HEK293 (cell line): ENCODE measurements around the gene SAMD11.

Experiments
- CTCF ChIA-PET: fragments of 350-600 bp; formaldehyde crosslinking; extraction: SDS; loops from one replicate; lab custom pipeline; 2021; ENCODE audit warnings: antibody characterized with exemption; lab: Yijun Ruan, JAX
- POLR2A ChIA-PET: fragments of 300-600 bp; formaldehyde crosslinking; extraction: SDS; loops from one replicate; lab custom pipeline; 2020; ENCODE audit warnings: antibody characterized with exemption, inconsistent platforms; lab: Yijun Ruan, JAX
- H3K27ac ChIP-seq: fragments of 200-500 bp; sonication (Bioruptor generic); 2 replicates; pipeline ENCODE4 v1.5.1; 2014; ENCODE audit warnings: low read depth, low read length, control low read depth, inconsistent platforms; ENCODE audit errors: extremely low read depth
- H3K36me3 ChIP-seq, 2 experiments: fragments of 200-500 bp in 1 of 2; sonication (Bioruptor generic) in 1 of 2; 1 replicate in 1 of 2; 2 replicates in 1 of 2; pipeline ENCODE4 v1.5.1; 2014 to 2017; ENCODE audit warnings: inconsistent platforms in 2 of 2, low read length in 2 of 2; ENCODE audit not compliant: control insufficient read depth in 2 of 2, insufficient read depth in 1 of 2
- H3K4me1 ChIP-seq: fragments of 200-500 bp; sonication (Bioruptor generic); 2 replicates; pipeline ENCODE4 v1.5.1; 2014; ENCODE audit warnings: mild to moderate bottlenecking, low read length, inconsistent platforms; ENCODE audit not compliant: control insufficient read depth, insufficient read depth
- H3K4me3 ChIP-seq: 2 replicates; pipeline ENCODE4 v1.5.1; 2011; ENCODE audit warnings: low read depth, mild to moderate bottlenecking, control low read depth, low read length, moderate library complexity
- H3K9me3 ChIP-seq: fragments of 200-500 bp; sonication (Bioruptor generic); 2 replicates; pipeline ENCODE4 v1.5.1; 2014; ENCODE audit warnings: low read depth, low read length, inconsistent platforms; ENCODE audit not compliant: control insufficient read depth, insufficient read depth
- GLIS1 ChIP-seq: fragments of 450-650 bp; formaldehyde crosslinking; IDR thresholded peaks from 2 replicates; pipeline ENCODE4 v1.5.1; 2016; ENCODE audit warnings: missing biosample characterization, missing genetic modification characterization
- GLIS2 ChIP-seq: fragments of 450-650 bp; formaldehyde crosslinking; IDR thresholded peaks from 2 replicates; pipeline ENCODE4 v1.5.1; 2016; ENCODE audit warnings: missing biosample characterization, missing genetic modification characterization
- IKZF3 ChIP-seq: fragments of 450-650 bp; IDR thresholded peaks from 2 replicates; pipeline ENCODE4 v1.5.0; 2018; ENCODE audit warnings: missing biosample characterization, mild to moderate bottlenecking, missing genetic modification characterization, moderate library complexity
- KLF10 ChIP-seq: fragments of 450-650 bp; IDR thresholded peaks from 2 replicates; pipeline ENCODE4 v1.5.1; 2018; ENCODE audit warnings: missing biosample characterization, mild to moderate bottlenecking, missing genetic modification characterization
- MEIS1 ChIP-seq: sonication (generic); formaldehyde crosslinking; IDR thresholded peaks from 2 replicates; pipeline ENCODE4 v1.8.1; 2022; ENCODE audit warnings: missing genetic modification reagents, mild to moderate bottlenecking, borderline replicate concordance
- PRDM1 ChIP-seq: fragments of 450-650 bp; formaldehyde crosslinking; IDR thresholded peaks from 2 replicates; pipeline ENCODE4; 2016; ENCODE audit warnings: missing biosample characterization, missing genetic modification characterization
- SP2 ChIP-seq: fragments of 450-650 bp; formaldehyde crosslinking; IDR thresholded peaks from 2 replicates; pipeline ENCODE4 v1.5.1; 2016; ENCODE audit warnings: missing biosample characterization, missing genetic modification characterization
- TCF7L2 ChIP-seq: IDR thresholded peaks from 2 replicates; pipeline ENCODE4 v1.6.1; 2011; ENCODE audit warnings: low read depth, mild to moderate bottlenecking, inconsistent platforms, low read length, moderate library complexity, borderline replicate concordance
- TRIM28 ChIP-seq: IDR thresholded peaks from 2 replicates; pipeline ENCODE4 v1.6.1; 2011; ENCODE audit warnings: low read length, control low read depth, borderline replicate concordance
- ZBTB1 ChIP-seq: fragments of 450-650 bp; formaldehyde crosslinking; IDR thresholded peaks from 2 replicates; pipeline ENCODE4 v1.5.1; 2016; ENCODE audit warnings: missing biosample characterization, missing genetic modification characterization
- ZBTB26 ChIP-seq: fragments of 450-650 bp; formaldehyde crosslinking; optimal IDR thresholded peaks from 2 replicates; pipeline ENCODE3; 2016; ENCODE audit warnings: missing biosample characterization, mild to moderate bottlenecking, missing genetic modification characterization
- ZBTB6 ChIP-seq: fragments of 450-650 bp; formaldehyde crosslinking; IDR thresholded peaks from 2 replicates; pipeline ENCODE4 v1.5.1; 2017; ENCODE audit warnings: missing biosample characterization, missing genetic modification characterization
- ZFP41 ChIP-seq: fragments of 450-650 bp; formaldehyde crosslinking; IDR thresholded peaks from 2 replicates; pipeline ENCODE4 v1.5.1; 2016; ENCODE audit warnings: missing biosample characterization, missing genetic modification characterization, borderline replicate concordance
- ZFP69B ChIP-seq: fragments of 450-650 bp; formaldehyde crosslinking; IDR thresholded peaks from 2 replicates; pipeline ENCODE4 v1.5.1; 2016; ENCODE audit warnings: missing biosample characterization, missing genetic modification characterization
- ZNF121 ChIP-seq: fragments of 450-650 bp; formaldehyde crosslinking; IDR thresholded peaks from 2 replicates; pipeline ENCODE4 v1.5.1; 2016; ENCODE audit warnings: missing biosample characterization, missing genetic modification characterization
- ZNF157 ChIP-seq: fragments of 450-650 bp; formaldehyde crosslinking; IDR thresholded peaks from 2 replicates; pipeline ENCODE4 v1.5.1; 2016; ENCODE audit warnings: missing biosample characterization, missing genetic modification characterization
- ZNF16 ChIP-seq: fragments of 450-650 bp; formaldehyde crosslinking; IDR thresholded peaks from 2 replicates; pipeline ENCODE4 v1.5.1; 2016; ENCODE audit warnings: low read depth, missing biosample characterization, missing genetic modification characterization
- ZNF174 ChIP-seq: fragments of 450-650 bp; formaldehyde crosslinking; IDR thresholded peaks from 2 replicates; pipeline ENCODE4 v1.5.0; 2017; ENCODE audit warnings: missing biosample characterization, mild to moderate bottlenecking, missing genetic modification characterization
- ZNF23 ChIP-seq: fragments of 450-650 bp; formaldehyde crosslinking; IDR thresholded peaks from 2 replicates; pipeline ENCODE4 v1.5.1; 2016; ENCODE audit warnings: missing biosample characterization, missing genetic modification characterization, borderline replicate concordance
- ZNF24 ChIP-seq: fragments of 450-650 bp; formaldehyde crosslinking; IDR thresholded peaks from 2 replicates; pipeline ENCODE4 v1.5.1; 2016; ENCODE audit warnings: missing biosample characterization, missing genetic modification characterization
- ZNF266 ChIP-seq: fragments of 450-650 bp; formaldehyde crosslinking; IDR thresholded peaks from 2 replicates; pipeline ENCODE4 v1.5.1; 2016; ENCODE audit warnings: missing biosample characterization, missing genetic modification characterization, low read depth
- ZNF302 ChIP-seq: fragments of 450-650 bp; formaldehyde crosslinking; IDR thresholded peaks from 2 replicates; pipeline ENCODE4 v1.5.1; 2016; ENCODE audit warnings: missing biosample characterization, missing genetic modification characterization, low read depth
- ZNF433 ChIP-seq: fragments of 450-650 bp; formaldehyde crosslinking; IDR thresholded peaks from 2 replicates; pipeline ENCODE4 v1.5.1; 2016; ENCODE audit warnings: missing biosample characterization, missing genetic modification characterization, low read depth
- ZNF488 ChIP-seq: fragments of 450-650 bp; formaldehyde crosslinking; IDR thresholded peaks from 2 replicates; pipeline ENCODE4 v1.5.1; 2016; ENCODE audit warnings: missing biosample characterization, missing genetic modification characterization
- ZNF510 ChIP-seq: fragments of 450-650 bp; formaldehyde crosslinking; IDR thresholded peaks from 2 replicates; pipeline ENCODE4 v1.5.1; 2018; ENCODE audit warnings: mild to moderate bottlenecking, missing genetic modification characterization, missing biosample characterization; ENCODE audit not compliant: insufficient replicate concordance
- ZNF561 ChIP-seq: fragments of 450-650 bp; IDR thresholded peaks from 2 replicates; pipeline ENCODE4 v1.5.1; 2018; ENCODE audit warnings: missing biosample characterization, missing genetic modification characterization, borderline replicate concordance
- ZNF580 ChIP-seq: fragments of 450-650 bp; formaldehyde crosslinking; IDR thresholded peaks from 2 replicates; pipeline ENCODE4 v1.5.1; 2016; ENCODE audit warnings: missing biosample characterization, missing genetic modification characterization
- ZNF610 ChIP-seq: fragments of 450-650 bp; formaldehyde crosslinking; IDR thresholded peaks from 2 replicates; pipeline ENCODE4 v1.5.1; 2016; ENCODE audit warnings: missing biosample characterization, missing genetic modification characterization, borderline replicate concordance
- ZNF621 ChIP-seq: fragments of 450-650 bp; formaldehyde crosslinking; IDR thresholded peaks from 2 replicates; pipeline ENCODE4 v1.5.1; 2017; ENCODE audit warnings: missing biosample characterization, missing genetic modification characterization
- ZNF629 ChIP-seq: fragments of 450-650 bp; formaldehyde crosslinking; IDR thresholded peaks from 2 replicates; pipeline ENCODE4 v1.5.1; 2017; ENCODE audit warnings: missing biosample characterization, missing genetic modification characterization
- ZNF664 ChIP-seq: fragments of 450-650 bp; formaldehyde crosslinking; IDR thresholded peaks from 2 replicates; pipeline ENCODE4 v1.5.1; 2016; ENCODE audit warnings: missing biosample characterization, missing genetic modification characterization
- ZNF707 ChIP-seq: fragments of 450-650 bp; formaldehyde crosslinking; IDR thresholded peaks from 2 replicates; pipeline ENCODE4 v1.5.1; 2016; ENCODE audit warnings: missing biosample characterization, missing genetic modification characterization
- ZNF776 ChIP-seq: fragments of 450-650 bp; formaldehyde crosslinking; IDR thresholded peaks from 2 replicates; pipeline ENCODE4 v1.5.0; 2017; ENCODE audit warnings: missing biosample characterization, missing genetic modification characterization, borderline replicate concordance
- ZSCAN18 ChIP-seq: fragments of 450-650 bp; formaldehyde crosslinking; IDR thresholded peaks from 2 replicates; pipeline ENCODE4 v1.5.1; 2016; ENCODE audit warnings: missing biosample characterization, missing genetic modification characterization

The SAMD11 gene

GRCh38 chr1:916173-917075, 7.3 kb upstream of the SAMD11 start:
- CTCF ChIA-PET = interaction anchor here (0.8 to 3.9 kb wide), 2 partner anchors 11 to 13 kb away, joined by 3 to 26 read pairs; no protein-coding TSS in a partner anchor
- H3K27ac ChIP-seq = peak overlapping the region; percentile 94
- TF ChIP-seq TRIM28 = no peak; the same call in 1 of the 2 replicates
- no peak for TF ChIP-seq ZNF157 (tag by site-specific recombination)
- TF ChIP-seq ZNF174 = no peak
- TF ChIP-seq ZNF621 (tag by site-specific recombination) = no peak
- no peak for TF ChIP-seq ZNF580 (tag by site-specific recombination)
- no peak for TF ChIP-seq ZNF16 (tag by site-specific recombination)
- TF ChIP-seq ZNF266 = no peak
- TF ChIP-seq ZNF561 (tag by site-specific recombination) = peak; percentile 43; the same call in 1 of the 2 replicates
- peak; percentile 83 for TF ChIP-seq ZNF24 (tag by site-specific recombination)
- TF ChIP-seq ZNF610 (tag by site-specific recombination) = peak; percentile 80; the same call in 1 of the 2 replicates
- TF ChIP-seq ZNF664 (tag by site-specific recombination) = no peak
- no peak for TF ChIP-seq ZSCAN18
- peak; percentile 58; the same call in 1 of the 2 replicates for TF ChIP-seq ZBTB6 (tag by site-specific recombination)
- TF ChIP-seq TCF7L2 = peak; percentile 58; the same call in 1 of the 2 replicates
- peak; percentile 91 for TF ChIP-seq GLIS1 (tag by site-specific recombination)
- peak; percentile 52 for TF ChIP-seq GLIS2
- TF ChIP-seq PRDM1 (tag by site-specific recombination) = no peak
- TF ChIP-seq ZBTB26 (tag by site-specific recombination) = no peak
- 0 out of 2 replicates have a peak, but pooled peaks have one; percentile 41 for TF ChIP-seq ZNF629
- TF ChIP-seq ZNF302 = no peak
- TF ChIP-seq ZFP41 (tag by site-specific recombination) = no peak
- no peak for TF ChIP-seq ZNF23 (tag by site-specific recombination)
- TF ChIP-seq ZNF433 (tag by site-specific recombination) = no peak
- TF ChIP-seq ZBTB1 = no peak
- TF ChIP-seq ZFP69B (tag by site-specific recombination) = no peak
- no peak for TF ChIP-seq ZNF707 (tag by site-specific recombination)
- TF ChIP-seq ZNF121 (tag by site-specific recombination) = no peak
- TF ChIP-seq IKZF3 (tag by site-specific recombination) = peak; percentile 31; the same call in 1 of the 2 replicates
- TF ChIP-seq ZNF510 (tag by site-specific recombination) = no peak
- TF ChIP-seq MEIS1 (CRISPR knock-in tag) = no peak
- TF ChIP-seq ZNF488 (tag by site-specific recombination) = no peak
- no peak for TF ChIP-seq ZNF776 (tag by site-specific recombination)
- peak; percentile 35 for TF ChIP-seq SP2 (tag by site-specific recombination)
- TF ChIP-seq KLF10 = peak; percentile 55; the same call in 1 of the 2 replicates

More at GRCh38 chr1:916173-917075, 7.3 kb upstream of the SAMD11 start:
- H3K36me3 ChIP-seq = peaks cover 0 to 5% of the 10 kb centered on the region in 2 experiments; a peak in 1 of 3 replicates
- H3K4me3 ChIP-seq = no peak overlapping the region
- H3K9me3 ChIP-seq = no peaks in the 10 kb centered on the region
- H3K4me1 ChIP-seq = peaks cover 33% of the 10 kb centered on the region
- POLR2A ChIA-PET = interaction anchor here (0.7 to 5.2 kb wide), 7 partner anchors 10 to 60 kb away, joined by 3 to 106 read pairs (median 3); no protein-coding TSS in a partner anchor
